NB4 (cell line): ENCODE measurements around the gene CYP2A6.
"Not testable (repeated sequence)": the region's sequence is repeated elsewhere in the genome, so short reads cannot be mapped to it uniquely, and the experiment has no call there.

Experiments used
- DNase-seq: peaks from one replicate; pipeline ENCODE4 v3.0.0; 2010; ENCODE audit warnings: low read depth
- H3K4me3 ChIP-seq: one replicate; pipeline ENCODE4 v1.5.1; 2011; ENCODE audit warnings: mild to moderate bottlenecking, low read depth, low read length, moderate library complexity
- CTCF ChIP-seq: IDR thresholded peaks from one replicate; pipeline ENCODE4 v1.5.1; 2012; ENCODE audit warnings: low read depth, low read length
- MYC ChIP-seq: IDR thresholded peaks from 2 replicates; pipeline ENCODE4 v1.6.1; 2011; ENCODE audit warnings: low read depth, low read length
- POLR2A ChIP-seq: IDR thresholded peaks from 2 replicates; pipeline ENCODE4 v1.6.1; 2011; ENCODE audit warnings: mild to moderate bottlenecking; ENCODE audit not compliant: insufficient read length; ENCODE audit errors: extremely low read depth
- TF ChIP-seq, protein P1 (sequence below): IDR thresholded peaks from 2 replicates; pipeline ENCODE4 v1.6.1; 2011; ENCODE audit warnings: low read depth, low read length

Gene CYP2A6

DNA sequence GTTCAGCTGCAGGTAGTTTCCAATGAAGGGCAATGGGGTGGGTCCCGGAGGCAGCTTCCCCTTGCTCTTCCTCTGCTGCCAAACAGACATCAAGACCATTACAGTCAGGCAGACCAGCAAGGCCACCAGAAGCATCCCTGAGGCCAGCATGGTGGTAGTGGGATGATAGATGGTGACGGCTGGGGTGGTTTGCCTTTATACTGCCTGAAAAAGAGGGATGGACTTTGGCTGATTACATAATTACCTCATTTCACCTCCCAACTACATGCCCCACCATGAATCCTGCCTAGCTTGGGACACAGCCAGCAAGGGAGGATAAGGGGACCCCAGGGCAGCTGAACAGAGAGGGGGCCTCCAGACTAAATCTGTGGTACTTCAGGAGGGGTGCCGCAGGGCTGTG lies at the start of gene CYP2A6:
CYP2A6 (minus strand) TSS at position 171 of the 400 bp plus-strand sequence; CDS start at position 150, 21 bp downstream.
- not testable (repeated sequence) for H3K4me3 ChIP-seq, DNase-seq

- H3K4me3 ChIP-seq = not testable (repeated sequence)
- peak; percentile 81 for DNase-seq
These were observed 49.7 kb upstream of the CYP2A6 start for GRCh38 chr19:40899964-40900363.

GRCh38 chr19:40896843-40897789 lies 46.9 kb upstream of the CYP2A6 start:
- peak; percentile 37 for DNase-seq
- H3K4me3 ChIP-seq = not testable (repeated sequence)

GRCh38 chr19:40896418-40896796 lies 46.2 kb upstream of the CYP2A6 start:
- no peak for DNase-seq
- no peak for TF ChIP-seq CTCF
- TF ChIP-seq, protein P1, sequence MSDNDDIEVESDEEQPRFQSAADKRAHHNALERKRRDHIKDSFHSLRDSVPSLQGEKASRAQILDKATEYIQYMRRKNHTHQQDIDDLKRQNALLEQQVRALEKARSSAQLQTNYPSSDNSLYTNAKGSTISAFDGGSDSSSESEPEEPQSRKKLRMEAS = no peak
- TF ChIP-seq MYC = no peak
- no peak for TF ChIP-seq POLR2A
- H3K4me3 ChIP-seq = no peak overlapping the region

- DNase-seq = no peak
- H3K4me3 ChIP-seq = no peak overlapping the region
- TF ChIP-seq CTCF (no peak), POLR2A (no peak), MYC (no peak)
- TF ChIP-seq, protein P1 = no peak
These were observed 42.9 kb upstream of the CYP2A6 start for GRCh38 chr19:40893112-40893511.

DNA sequence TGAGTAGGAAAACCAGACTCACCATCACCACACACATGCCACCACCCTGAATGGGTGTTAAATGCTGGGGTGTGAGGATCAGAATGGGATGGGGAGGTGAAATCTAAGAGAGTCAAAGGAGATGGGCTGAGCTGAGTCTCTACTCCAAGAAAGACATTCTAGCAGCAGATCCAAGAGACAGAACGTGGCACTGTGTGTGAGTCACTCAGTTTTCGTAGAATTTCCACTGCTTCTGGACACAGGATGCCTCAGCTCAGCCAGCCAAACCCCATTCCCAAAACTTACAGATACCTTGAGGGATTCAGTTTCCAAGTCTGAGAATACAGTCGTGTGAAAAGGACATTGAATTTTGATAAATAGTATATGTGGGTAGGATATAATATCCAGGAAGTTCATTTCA lies 39.1 kb upstream of the CYP2A6 start:
- H3K4me3 ChIP-seq = no peak overlapping the region
- TF ChIP-seq POLR2A = no peak
- no peak for TF ChIP-seq MYC
- TF ChIP-seq CTCF = no peak
- TF ChIP-seq, protein P1 = no peak
- no peak for DNase-seq

GRCh38 chr19:40888191-40888590 lies 37.9 kb upstream of the CYP2A6 start:
- DNase-seq = no peak
- H3K4me3 ChIP-seq = no peak overlapping the region
- no peak for TF ChIP-seq POLR2A

DNA sequence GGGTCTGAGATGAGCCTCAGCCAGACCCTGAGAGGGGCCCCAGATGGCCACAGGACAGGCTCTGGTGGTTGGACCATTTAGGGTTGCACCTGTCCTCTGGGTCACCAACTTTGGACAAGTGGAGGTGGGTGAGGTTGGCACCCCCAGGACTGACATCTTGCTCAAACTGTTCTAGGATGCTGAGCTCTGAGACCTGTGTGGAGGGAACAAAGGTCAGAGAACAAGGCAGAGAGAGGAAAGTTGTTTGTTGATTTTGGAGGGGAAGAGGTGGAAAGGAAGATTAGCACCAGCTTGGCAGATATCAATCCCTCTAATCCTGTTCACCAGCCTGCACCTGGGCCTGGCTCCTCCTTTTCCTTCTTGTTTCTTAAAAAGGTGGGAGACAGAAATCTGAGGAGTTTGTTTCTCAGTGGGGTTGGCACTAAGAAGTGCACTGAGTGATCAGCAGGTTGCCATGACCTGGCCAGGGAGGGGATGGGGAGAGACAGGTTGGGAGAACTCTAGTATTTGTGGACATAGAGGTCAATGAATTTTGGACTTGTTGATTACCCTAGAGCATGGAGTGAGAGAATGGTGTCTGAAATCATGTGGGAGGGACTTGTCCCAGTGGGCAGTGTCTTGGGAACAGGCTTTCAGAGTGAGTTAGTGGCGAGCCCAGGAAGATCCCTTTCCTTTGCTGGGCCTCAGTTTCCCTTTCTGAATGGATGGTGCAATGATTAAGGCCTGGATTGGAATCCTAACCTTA lies 34.1 kb upstream of the CYP2A6 start:
- not testable (repeated sequence) for DNase-seq, H3K4me3 ChIP-seq

DNA sequence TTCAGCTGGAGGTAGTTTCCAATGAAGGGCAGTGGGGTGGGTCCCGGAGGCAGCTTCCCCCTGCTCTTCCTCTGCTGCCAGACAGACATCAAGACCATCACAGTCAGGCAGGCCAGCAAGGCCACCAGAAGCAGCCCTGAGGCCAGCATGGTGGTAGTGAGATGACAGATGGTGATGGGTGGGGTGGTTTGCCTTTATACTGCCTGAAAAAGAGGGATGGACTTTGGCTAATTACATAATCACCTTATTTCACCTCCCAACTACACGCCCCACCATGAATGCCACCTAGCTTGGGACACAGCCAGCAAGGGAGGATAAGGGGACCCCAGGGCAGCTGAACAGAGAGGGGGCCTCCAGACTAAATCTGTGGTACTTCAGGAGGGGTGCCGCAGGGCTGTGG lies 31.8 kb upstream of the CYP2A6 start, which contains the start of gene CYP2A7:
CYP2A7 (minus strand) TSS at position 170 of the 400 bp plus-strand sequence; CDS start at position 149, 21 bp downstream.
- not testable (repeated sequence) for H3K4me3 ChIP-seq, DNase-seq

- DNase-seq, H3K4me3 ChIP-seq: not testable (repeated sequence)
These were observed 29.1 kb upstream of the CYP2A6 start for GRCh38 chr19:40879349-40879748.
